ENCODE results near the gene RAB28. TPM values are rescaled to one million over a fixed set of nuclear protein-coding genes. Genes with fewer than 3 reads are reported as not detected.
"Not testable (repeated sequence)": the region's sequence is repeated elsewhere in the genome, so short reads cannot be mapped to it uniquely, and the experiment has no call there.

Gene RAB28
- total RNA-seq, 2 experiments from 2014 or later: 12.7 to 17.5 TPM

DNA sequence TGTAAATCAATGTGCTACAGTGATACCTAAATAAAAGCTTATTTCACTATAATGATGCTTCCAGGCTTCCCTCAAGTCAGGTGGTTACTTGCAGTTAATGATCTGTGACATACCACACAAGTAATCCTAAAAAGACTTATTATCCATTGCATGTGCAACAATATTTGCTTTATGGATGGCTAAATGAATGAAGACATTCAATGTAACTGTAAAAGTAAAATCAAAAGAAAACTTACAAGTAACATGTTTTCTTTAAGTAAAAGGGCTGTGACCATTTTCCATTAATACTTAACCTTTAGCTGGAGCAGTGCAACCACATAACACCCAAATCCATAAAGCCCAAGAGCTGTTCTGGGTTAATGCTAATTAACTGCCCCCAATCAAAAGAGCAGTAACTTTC lies 42.6 kb downstream of the RAB28 start:
- Mint-ChIP-seq H3K27me3 (no peaks in the 10 kb centered on the region), H3K4me3 (no peak overlapping the region), H3K9me3 (ENCODE audit: low read depth) (peaks cover 14% of the 10 kb centered on the region), H3K27ac (no peak overlapping the region), H3K36me3 (ENCODE audit: low read depth) (peaks cover 35% of the 10 kb centered on the region), H3K4me1 (peaks cover 2% of the 10 kb centered on the region)
- no peak for DNase-seq
- no peak for ATAC-seq
- ChIA-PET CTCF (interaction anchor here (1.5 kb wide), 1 partner anchor 10 kb away, joined by 7 read pairs; no protein-coding TSS in a partner anchor), POLR2A (interaction anchor here (0.6 kb wide), 1 partner anchor 35 kb away, joined by 6 read pairs; no protein-coding TSS in a partner anchor)
- intact Hi-C loops (cut with DNase I, micrococcal nuclease): no loop called here

DNA sequence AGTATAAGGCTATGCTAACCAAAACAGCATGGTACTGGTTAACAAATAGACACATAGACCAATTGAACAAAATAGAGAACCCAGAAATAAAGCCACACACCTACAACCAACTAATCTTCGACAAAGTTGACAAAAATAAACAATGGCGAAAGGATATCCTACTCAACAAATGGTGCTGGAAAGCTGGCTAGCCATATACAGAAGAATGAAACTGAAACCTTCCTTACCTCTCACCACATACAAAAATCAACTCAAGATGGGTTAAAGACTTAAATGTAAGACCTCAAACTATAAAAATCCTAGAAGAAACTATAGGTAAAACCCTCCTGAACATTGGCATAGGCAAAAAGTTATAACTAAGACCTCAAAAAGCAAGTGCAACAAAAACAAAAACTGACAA lies 47.2 kb downstream of the RAB28 start:
- ChIA-PET CTCF (interaction anchor here (0.6 kb wide), 1 partner anchor 75 kb away, joined by 3 read pairs; no protein-coding TSS in a partner anchor), POLR2A (no interaction called here)
- Mint-ChIP-seq H3K4me1 (peaks cover 21% of the 10 kb centered on the region), H3K36me3 (ENCODE audit: low read depth) (peaks cover 37% of the 10 kb centered on the region), H3K27me3 (no peaks in the 10 kb centered on the region), H3K27ac (no peak overlapping the region), H3K9me3 (ENCODE audit: low read depth) (peaks cover 19% of the 10 kb centered on the region), H3K4me3 (no peak overlapping the region)
- ATAC-seq: no peak
- DNase-seq: no peak
- intact Hi-C loops (cut with DNase I, micrococcal nuclease): loop anchor here in 1 of 2 experiments (10.0 kb wide), 1 partner anchor 712 kb away; no protein-coding TSS in a partner anchor

DNA sequence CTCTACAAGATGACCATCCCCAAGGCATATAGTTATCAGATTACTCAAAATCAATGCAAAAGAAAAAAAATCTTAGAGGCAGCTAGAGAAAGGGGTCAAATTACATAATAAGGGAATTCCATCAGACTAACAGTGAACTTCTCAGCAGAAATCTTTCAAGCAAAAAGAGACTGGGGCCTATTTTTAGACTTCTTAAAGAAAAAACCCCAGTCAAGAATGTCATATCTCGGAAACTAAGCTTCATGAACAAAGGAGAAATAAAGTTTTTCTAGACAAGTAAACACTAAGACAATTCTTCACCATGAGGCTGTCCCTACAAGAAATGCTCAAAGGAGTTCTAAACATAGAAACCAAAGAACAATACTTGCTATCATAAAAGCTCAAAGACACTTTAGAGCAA lies 51.7 kb downstream of the RAB28 start:
- ChIA-PET CTCF (interaction anchor here (0.6 to 2.2 kb wide), 7 partner anchors 10 to 1600 kb away, joined by 3 to 7 read pairs (median 4); no protein-coding TSS in a partner anchor), POLR2A (no interaction called here)
- Mint-ChIP-seq H3K4me1 (peaks cover 21% of the 10 kb centered on the region), H3K4me3 (no peak overlapping the region), H3K27me3 (no peaks in the 10 kb centered on the region), H3K36me3 (ENCODE audit: low read depth) (peaks cover 28% of the 10 kb centered on the region), H3K9me3 (ENCODE audit: low read depth) (peaks cover 18% of the 10 kb centered on the region), H3K27ac (no peak overlapping the region)
- ATAC-seq (no peak), DNase-seq (no peak)
- intact Hi-C loops (cut with DNase I, micrococcal nuclease): loop anchor here in 1 of 2 experiments (10.0 kb wide), 1 partner anchor 708 kb away; no protein-coding TSS in a partner anchor

DNA sequence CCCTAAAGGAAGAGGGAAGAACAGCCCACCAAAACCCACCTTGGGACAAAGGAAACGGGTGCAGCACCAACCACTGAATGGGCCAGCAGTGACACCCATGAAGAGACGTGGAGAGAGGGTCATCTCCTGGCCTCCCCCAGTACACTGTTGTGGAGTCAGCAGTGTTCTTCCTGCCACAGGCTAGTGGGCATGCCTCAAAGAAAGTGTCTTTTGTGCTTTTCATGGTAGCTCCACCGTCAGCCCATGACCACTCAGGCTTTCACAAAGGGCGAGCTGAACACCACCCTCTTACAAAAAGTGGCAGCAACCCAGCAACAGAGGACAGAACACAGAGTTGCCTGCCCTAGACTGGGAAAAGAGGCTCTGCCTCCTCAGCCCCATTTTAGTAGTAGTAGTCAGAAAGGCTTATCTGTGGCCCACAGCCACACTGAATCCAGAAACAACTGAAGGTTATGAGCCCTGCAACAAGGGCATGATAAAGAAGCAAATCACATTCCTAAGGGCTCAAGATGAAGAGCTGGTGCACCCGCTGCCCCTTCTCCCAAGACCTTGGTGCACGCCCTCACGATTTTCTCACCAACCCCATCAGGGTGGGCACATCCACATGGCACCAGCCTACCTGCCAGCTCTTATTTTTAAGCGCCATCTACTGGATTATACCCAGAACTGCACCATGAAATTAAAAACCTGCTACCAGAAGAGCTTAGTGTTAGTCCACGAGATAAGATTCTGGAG lies 53.1 kb downstream of the RAB28 start:
- ATAC-seq: no peak
- peaks cover 18% of the 10 kb centered on the region for H3K4me1 Mint-ChIP-seq
- POLR2A ChIA-PET: no interaction called here
- peaks cover 18% of the 10 kb centered on the region for H3K36me3 Mint-ChIP-seq (ENCODE audit: low read depth)
- H3K4me3 Mint-ChIP-seq: no peak overlapping the region
- peaks cover 5% of the 10 kb centered on the region for H3K9me3 Mint-ChIP-seq (ENCODE audit: low read depth)
- CTCF ChIA-PET: interaction anchor here (0.7 to 2.2 kb wide), 7 partner anchors 8 to 1602 kb away, joined by 3 to 7 read pairs (median 3); no protein-coding TSS in a partner anchor
- no peaks in the 10 kb centered on the region for H3K27me3 Mint-ChIP-seq
- no peak for DNase-seq
- no peak overlapping the region for H3K27ac Mint-ChIP-seq
- intact Hi-C loops (cut with DNase I, micrococcal nuclease): loop anchor here in 1 of 2 experiments (1.0 to 10.0 kb wide), 2 partner anchors 579 to 706 kb away; no protein-coding TSS in a partner anchor

GRCh38 chr4:13427599-13428325 lies 56.4 kb downstream of the RAB28 start:
- Mint-ChIP-seq H3K27ac (no peak overlapping the region), H3K36me3 (ENCODE audit: low read depth) (peaks cover 28% of the 10 kb centered on the region), H3K4me3 (no peak overlapping the region), H3K9me3 (ENCODE audit: low read depth) (peaks cover 6% of the 10 kb centered on the region), H3K4me1 (peaks cover 1% of the 10 kb centered on the region), H3K27me3 (no peaks in the 10 kb centered on the region)
- no peak for DNase-seq
- no peak for ATAC-seq
- ChIA-PET CTCF (no interaction called here), POLR2A (no interaction called here)
- intact Hi-C loops (cut with DNase I, micrococcal nuclease): no loop called here

GRCh38 chr4:13415068-13415785 lies 68.9 kb downstream of the RAB28 start:
- H3K27ac Mint-ChIP-seq: no peak overlapping the region
- ChIA-PET CTCF (interaction anchor here (0.6 kb wide), 1 partner anchor 1216 kb away, joined by 3 read pairs; no protein-coding TSS in a partner anchor), POLR2A (no interaction called here)
- DNase-seq: no peak
- no peaks in the 10 kb centered on the region for H3K27me3 Mint-ChIP-seq
- H3K36me3 Mint-ChIP-seq (ENCODE audit: low read depth): peaks cover 37% of the 10 kb centered on the region
- H3K4me3 Mint-ChIP-seq: no peak overlapping the region
- H3K4me1 Mint-ChIP-seq: peaks cover 17% of the 10 kb centered on the region
- intact Hi-C loops (cut with DNase I, micrococcal nuclease): no loop called here
- no peak for ATAC-seq
- H3K9me3 Mint-ChIP-seq (ENCODE audit: low read depth): peaks cover 19% of the 10 kb centered on the region

DNA sequence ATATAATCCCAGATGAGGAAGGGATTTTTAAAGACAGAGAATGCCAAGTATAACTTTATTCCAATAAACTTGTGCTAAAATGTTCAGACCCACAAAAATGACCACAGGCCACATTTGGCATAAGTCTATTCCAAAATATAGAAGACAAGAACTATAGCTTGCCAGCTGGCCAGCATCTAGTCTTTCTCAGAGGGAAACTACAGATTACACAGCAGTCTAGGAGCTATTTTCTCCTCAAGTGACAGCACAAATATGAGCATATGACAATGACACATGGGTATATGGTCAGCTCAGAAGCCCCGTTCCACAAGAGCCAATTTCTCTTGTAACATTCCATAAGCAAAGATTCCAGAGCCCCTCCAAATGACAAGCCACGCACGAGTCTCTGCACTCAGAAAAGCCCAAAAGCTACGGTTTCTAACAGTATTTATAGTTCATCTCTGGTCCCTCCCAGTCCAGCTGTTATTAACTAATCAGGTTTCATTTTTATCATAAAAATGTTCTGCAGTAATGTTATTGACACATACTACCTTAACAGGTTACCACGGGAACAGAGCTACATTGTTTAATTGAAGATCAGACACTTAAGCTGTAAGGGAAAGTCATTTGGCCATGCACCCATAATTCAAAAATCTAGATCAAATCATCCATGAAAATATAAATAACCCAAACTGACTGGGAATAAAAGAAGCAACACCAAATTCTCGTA lies 70.3 kb downstream of the RAB28 start:
- intact Hi-C loops (cut with DNase I, micrococcal nuclease): no loop called here
- ChIA-PET CTCF (interaction anchor here (0.6 kb wide), 1 partner anchor 51 kb away, joined by 4 read pairs; no protein-coding TSS in a partner anchor), POLR2A (no interaction called here)
- no peaks in the 10 kb centered on the region for H3K27me3 Mint-ChIP-seq
- no peak for DNase-seq
- peaks cover 31% of the 10 kb centered on the region for H3K36me3 Mint-ChIP-seq (ENCODE audit: low read depth)
- ATAC-seq: no peak
- no peak overlapping the region for H3K4me3 Mint-ChIP-seq
- peaks cover 8% of the 10 kb centered on the region for H3K9me3 Mint-ChIP-seq (ENCODE audit: low read depth)
- peaks cover 17% of the 10 kb centered on the region for H3K4me1 Mint-ChIP-seq
- H3K27ac Mint-ChIP-seq: no peak overlapping the region

GRCh38 chr4:13411942-13412341 lies 72.2 kb downstream of the RAB28 start:
- CTCF ChIA-PET: no interaction called here
- ATAC-seq (no peak), DNase-seq (no peak)
- peaks cover 17% of the 10 kb centered on the region for H3K4me1 Mint-ChIP-seq
- POLR2A ChIA-PET: no interaction called here
- peaks cover 33% of the 10 kb centered on the region for H3K36me3 Mint-ChIP-seq (ENCODE audit: low read depth)
- no peaks in the 10 kb centered on the region for H3K27me3 Mint-ChIP-seq
- no peak overlapping the region for H3K27ac Mint-ChIP-seq
- H3K4me3 Mint-ChIP-seq: no peak overlapping the region
- peaks cover 9% of the 10 kb centered on the region for H3K9me3 Mint-ChIP-seq (ENCODE audit: low read depth)
- intact Hi-C loops (cut with DNase I, micrococcal nuclease): no loop called here

DNA sequence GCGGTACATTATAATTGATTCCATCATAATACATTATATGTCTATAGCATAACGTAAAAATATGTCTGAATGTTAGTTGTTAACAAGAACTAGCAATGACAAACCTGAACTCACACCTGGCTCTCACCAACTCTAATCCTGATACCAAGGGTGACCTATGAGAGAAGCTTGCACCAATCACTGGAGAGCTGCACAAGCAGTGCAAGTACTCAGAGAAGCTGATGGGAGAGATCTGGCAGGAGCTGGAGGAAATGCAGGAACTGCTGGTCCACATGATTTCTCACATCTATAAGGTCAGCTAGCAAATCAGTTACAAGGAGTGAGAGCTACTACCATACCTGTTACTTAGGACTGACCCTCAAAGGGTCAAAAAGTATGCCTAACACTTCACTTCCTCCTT lies 74.8 kb downstream of the RAB28 start:
- H3K36me3 Mint-ChIP-seq (ENCODE audit: low read depth): peaks cover 26% of the 10 kb centered on the region
- no peak overlapping the region for H3K4me3 Mint-ChIP-seq
- POLR2A ChIA-PET: no interaction called here
- H3K9me3 Mint-ChIP-seq (ENCODE audit: low read depth): peaks cover 4% of the 10 kb centered on the region
- DNase-seq (no peak), ATAC-seq (no peak)
- H3K27ac Mint-ChIP-seq: no peak overlapping the region
- CTCF ChIA-PET: no interaction called here
- intact Hi-C loops (cut with DNase I, micrococcal nuclease): no loop called here
- H3K4me1 Mint-ChIP-seq: peaks cover 13% of the 10 kb centered on the region
- H3K27me3 Mint-ChIP-seq: no peaks in the 10 kb centered on the region

- H3K9me3 Mint-ChIP-seq (ENCODE audit: low read depth); DNase-seq; intact Hi-C loops (cut with DNase I, micrococcal nuclease): not testable (repeated sequence)
Measured at GRCh38 chr4:13406156-13406555, 78.0 kb downstream of the RAB28 start.

DNA sequence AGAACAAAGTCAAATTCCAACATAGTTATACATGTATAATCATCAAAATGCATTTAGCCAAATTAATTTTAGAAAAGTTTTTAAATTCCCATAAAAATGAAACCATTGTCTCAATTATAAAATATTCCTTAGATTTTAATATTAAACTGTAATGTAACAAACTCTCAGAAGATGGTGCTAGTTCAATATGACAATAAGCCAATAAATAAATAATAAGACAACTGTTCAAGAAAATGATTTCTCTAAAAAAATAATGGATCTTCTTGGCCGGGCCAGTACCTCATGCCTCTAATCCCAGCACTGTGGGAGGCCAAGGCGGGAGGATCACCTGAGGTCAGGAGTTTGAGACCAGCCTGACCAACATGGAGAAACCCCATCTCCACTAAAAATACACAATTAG lies 80.3 kb downstream of the RAB28 start:
- H3K9me3 Mint-ChIP-seq (ENCODE audit: low read depth): peaks cover 4% of the 10 kb centered on the region
- ATAC-seq: no peak
- DNase-seq: no peak
- peaks cover 15% of the 10 kb centered on the region for H3K36me3 Mint-ChIP-seq (ENCODE audit: low read depth)
- ChIA-PET CTCF (no interaction called here), POLR2A (no interaction called here)
- no peak overlapping the region for H3K4me3 Mint-ChIP-seq
- no peak overlapping the region for H3K27ac Mint-ChIP-seq
- intact Hi-C loops (cut with DNase I, micrococcal nuclease): no loop called here
- no peaks in the 10 kb centered on the region for H3K27me3 Mint-ChIP-seq
- no peaks in the 10 kb centered on the region for H3K4me1 Mint-ChIP-seq

More at GRCh38 chr4:13406156-13406555, 78.0 kb downstream of the RAB28 start:
- H3K36me3 Mint-ChIP-seq (ENCODE audit: low read depth): peaks cover 26% of the 10 kb centered on the region
- CTCF ChIA-PET, H3K27ac Mint-ChIP-seq, H3K4me3 Mint-ChIP-seq, H3K4me1 Mint-ChIP-seq, POLR2A ChIA-PET, ATAC-seq, H3K27me3 Mint-ChIP-seq: not testable (repeated sequence)

Data from activated CD4-positive, alpha-beta T cell treated with anti-CD3 and anti-CD28 coated beads for 36 hours (primary cell).